GM18907 (cell line): ENCODE data around the gene COL11A2.
A peak's percentile ranks its signal among the peaks of the same experiment; 100 is the strongest.

ENCODE experiments used
- ATAC-seq: cut with Tn5 transposase; IDR thresholded peaks from one replicate; pipeline ENCODE4 v1.9.1; 2021; ENCODE audit warnings: mild to moderate bottlenecking, moderate library complexity; ENCODE audit not compliant: unreplicated experiment

The COL11A2 gene

DNA sequence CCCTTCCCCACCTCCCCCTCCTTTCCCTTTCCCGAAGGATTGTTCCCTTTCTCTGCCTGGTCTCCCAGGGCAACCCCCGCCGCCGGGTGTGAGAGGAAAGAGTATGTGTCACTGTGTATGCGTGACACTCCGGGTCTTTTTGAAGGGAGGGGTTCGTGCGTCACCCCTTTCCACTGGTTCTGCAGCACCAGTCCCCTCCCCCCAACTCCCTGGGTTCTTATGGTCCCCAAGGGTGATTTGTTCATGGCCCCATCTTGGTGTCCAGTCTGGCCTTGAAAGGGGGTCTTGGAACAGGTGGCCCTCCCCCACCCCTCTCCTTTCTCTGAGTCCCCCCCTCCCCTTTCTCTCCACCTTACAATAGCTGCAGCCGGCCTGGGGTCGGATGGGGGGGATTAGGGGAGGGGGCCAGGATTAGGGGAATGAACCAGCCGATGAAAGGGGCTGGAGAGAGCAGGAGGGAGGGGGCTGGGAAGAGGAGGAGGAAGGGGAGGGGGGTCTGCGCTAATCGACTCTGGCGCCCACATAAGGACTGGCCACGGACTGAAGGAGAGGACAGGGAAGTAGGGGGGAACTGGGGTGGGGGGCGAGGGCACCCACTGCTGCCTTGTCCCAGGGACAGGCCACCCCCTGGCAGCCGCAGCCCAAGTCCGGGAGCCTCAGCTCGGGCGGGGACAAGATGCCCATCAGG is 14.7 kb upstream of the COL11A2 start:
- ATAC-seq: no peak

GRCh38 chr6:33206027-33206863 is 14.0 kb upstream of the COL11A2 start:
- ATAC-seq: no peak

DNA sequence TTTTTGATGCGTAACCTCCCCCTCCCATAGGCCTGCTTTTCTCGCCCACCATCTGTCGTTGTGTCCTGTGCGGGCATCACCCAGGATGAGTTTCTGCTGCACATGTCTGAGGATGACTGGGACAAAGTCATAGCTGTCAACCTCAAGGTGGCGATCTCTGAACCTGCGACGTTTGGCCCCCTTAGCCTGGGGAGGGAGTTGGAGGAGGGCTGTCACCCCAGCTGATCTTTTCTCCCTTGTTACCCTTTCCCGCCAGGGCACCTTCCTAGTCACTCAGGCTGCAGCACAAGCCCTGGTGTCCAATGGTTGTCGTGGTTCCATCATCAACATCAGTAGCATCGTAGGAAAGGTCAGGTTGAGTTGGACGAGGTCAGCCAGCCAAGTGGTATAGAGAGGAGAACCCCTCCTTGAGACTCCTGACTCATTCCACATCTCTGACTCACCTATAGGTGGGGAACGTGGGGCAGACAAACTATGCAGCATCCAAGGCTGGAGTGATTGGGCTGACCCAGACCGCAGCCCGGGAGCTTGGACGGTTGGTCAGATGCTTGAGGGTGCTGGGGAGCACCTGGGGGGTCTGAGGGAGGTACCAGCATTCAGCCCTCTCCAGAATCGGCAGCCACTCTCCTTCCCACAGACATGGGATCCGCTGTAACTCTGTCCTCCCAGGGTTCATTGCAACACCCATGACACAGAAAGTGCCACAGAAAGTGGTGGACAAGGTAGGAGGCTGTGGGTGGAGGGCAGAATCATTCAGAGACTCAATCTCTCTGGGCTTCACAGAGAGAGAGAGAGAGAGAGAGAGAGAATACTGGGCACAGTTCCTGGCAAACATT is 13.1 kb upstream of the COL11A2 start:
- ATAC-seq: no peak

DNA sequence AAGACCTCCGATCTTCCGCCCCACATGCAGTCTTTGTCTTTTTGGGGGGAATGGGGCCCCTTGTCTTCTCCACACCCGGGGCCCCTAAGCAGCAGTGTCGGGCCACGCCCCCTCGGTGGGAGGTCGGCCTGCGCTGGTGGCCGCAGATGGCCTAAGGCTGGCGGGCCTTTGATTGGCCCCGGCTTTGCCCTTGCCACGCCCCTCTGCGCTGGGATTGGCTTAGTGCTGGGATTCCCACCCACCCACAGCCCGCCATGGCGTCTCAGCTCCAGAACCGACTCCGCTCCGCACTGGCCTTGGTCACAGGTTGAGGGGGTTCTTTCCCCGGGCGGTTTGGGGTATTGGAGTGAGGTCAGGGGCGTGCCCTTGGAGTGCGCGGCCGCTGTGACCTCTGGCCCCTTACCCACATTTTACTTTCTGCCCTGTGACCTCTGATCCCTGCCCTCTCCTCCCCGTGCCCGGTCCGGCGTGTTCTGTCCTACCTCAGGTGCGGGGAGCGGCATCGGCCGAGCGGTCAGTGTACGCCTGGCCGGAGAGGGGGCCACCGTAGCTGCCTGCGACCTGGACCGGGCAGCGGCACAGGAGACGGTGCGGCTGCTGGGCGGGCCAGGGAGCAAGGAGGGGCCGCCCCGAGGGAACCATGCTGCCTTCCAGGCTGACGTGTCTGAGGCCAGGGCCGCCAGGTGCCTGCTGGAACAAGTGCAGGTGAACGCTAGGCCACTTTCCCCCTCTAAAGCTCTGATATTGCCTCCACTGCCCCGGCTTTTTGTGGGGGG is 12.3 kb upstream of the COL11A2 start, which contains the start of gene HSD17B8:
Gene HSD17B8 (plus strand): TSS at position 241 of the 776 bp plus-strand sequence. CDS start 14 bp downstream, at position 255.
- ATAC-seq: peak; percentile 40

DNA sequence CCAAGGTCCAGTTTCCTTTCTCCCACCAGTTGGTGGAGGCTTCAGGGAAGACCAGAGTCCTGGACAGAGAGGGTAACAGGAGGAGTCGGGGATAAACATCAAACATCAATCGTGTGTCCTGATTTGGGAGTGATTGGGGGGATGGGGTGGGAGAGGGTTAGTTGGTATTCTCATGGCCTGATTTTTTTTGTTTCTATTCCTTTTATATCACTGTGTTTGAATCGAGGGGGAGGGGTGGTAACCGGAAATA is 11.8 kb upstream of the COL11A2 start:
- no peak for ATAC-seq

DNA sequence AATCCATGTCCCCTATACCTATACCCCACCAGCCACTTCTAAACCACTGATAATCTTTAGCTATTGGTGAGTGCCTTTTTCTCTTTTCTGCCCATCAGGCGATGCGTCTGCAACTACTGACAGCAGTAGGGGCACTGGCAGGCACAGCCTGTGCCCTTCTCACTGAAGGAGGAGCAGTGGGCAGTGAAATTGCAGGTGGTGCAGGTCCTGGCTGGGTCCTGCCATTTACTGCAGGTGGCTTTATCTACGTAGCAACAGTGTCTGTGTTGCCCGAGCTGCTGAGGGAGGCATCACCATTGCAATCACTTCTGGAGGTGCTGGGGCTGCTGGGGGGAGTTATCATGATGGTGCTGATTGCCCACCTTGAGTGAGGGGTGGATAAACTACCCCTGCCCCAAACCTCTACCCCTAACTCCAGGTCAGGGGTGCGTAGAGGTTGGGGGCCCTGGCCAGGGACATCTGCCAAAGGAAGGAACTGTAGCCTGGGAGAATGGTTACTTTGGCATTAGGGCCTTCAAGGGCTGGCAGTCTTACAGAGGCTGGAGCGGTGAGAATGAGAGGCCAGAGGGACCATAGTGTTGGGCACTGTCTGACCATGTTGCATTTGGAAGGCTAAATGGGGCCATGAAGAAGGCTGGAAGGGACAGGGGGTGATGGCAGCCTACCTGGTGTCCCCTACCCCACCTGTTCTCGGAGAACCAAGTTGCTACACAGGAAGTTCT is 11.3 kb upstream of the COL11A2 start:
- no peak for ATAC-seq

DNA sequence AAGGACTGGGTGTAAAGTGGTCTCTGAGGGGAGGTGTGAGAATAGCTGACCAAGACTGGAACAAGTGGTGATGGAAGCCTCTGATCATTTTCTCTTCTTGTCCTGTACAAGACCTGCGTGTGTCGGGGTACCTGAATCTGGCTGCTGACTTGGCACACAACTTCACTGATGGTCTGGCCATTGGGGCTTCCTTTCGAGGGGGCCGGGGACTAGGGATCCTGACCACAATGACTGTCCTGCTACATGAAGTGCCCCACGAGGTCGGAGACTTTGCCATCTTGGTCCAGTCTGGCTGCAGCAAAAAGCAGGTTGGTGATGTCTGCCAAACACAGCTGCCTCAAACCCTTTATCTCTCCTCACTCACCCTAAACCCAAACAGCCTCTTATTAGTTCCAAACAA is 10.5 kb upstream of the COL11A2 start:
- ATAC-seq: no peak

- no peak for ATAC-seq
Measured at GRCh38 chr6:33201935-33202334, 9.7 kb upstream of the COL11A2 start.

DNA sequence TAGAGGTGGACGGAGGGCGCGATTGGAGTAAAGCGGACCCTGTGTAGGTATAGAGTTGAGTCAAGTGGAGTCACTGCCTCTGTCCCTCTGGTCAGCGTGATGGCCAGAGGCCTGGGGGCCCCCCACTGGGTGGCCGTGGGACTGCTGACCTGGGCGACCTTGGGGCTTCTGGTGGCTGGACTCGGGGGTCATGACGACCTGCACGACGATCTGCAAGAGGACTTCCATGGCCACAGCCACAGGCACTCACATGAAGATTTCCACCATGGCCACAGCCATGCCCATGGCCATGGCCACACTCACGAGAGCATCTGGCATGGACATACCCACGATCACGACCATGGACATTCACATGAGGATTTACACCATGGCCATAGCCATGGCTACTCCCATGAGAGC is 8.9 kb upstream of the COL11A2 start:
- no peak for ATAC-seq

GRCh38 chr6:33200219-33201146 is 8.2 kb upstream of the COL11A2 start, which contains the start of the genes RXRB and SLC39A7:
TSS of gene RXRB (minus strand) at chr6:33200665. CDS start at chr6:33200476, 189 bp downstream.
TSS of gene SLC39A7 (plus strand) at chr6:33200867. CDS start at chr6:33201246, 379 bp downstream.
- ATAC-seq: peak; percentile 64

GRCh38 chr6:33199687-33200218 is 7.5 kb upstream of the COL11A2 start:
- ATAC-seq: peak; percentile 25

DNA sequence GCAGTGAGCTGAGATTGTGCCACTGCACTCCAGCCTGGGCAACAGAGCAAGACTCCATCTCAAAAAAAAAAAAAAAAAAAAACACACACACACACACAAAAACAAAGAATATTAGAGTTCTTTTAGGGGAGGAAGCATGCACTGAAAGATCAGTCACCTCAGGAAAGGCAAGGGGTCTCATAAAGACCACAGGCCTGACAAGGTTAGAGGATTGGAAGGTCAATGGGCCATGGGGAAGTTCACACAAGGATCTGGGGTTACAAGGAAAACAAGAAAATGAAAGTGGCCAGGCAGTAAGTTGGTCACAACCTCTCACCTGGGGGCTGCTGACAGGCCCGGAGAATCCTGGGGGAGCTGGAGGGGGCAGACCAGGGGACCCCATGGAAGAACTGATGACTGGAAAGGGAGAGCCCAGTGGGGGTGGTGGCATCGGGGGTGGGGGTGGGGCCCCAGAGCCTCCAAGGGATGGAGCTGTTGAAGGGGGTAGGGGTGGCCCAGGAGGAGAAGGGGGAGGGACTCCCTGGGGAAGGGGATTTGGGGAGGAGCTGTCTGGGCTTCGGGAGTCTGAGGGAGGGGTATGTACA is 6.7 kb upstream of the COL11A2 start:
- ATAC-seq: no peak

DNA sequence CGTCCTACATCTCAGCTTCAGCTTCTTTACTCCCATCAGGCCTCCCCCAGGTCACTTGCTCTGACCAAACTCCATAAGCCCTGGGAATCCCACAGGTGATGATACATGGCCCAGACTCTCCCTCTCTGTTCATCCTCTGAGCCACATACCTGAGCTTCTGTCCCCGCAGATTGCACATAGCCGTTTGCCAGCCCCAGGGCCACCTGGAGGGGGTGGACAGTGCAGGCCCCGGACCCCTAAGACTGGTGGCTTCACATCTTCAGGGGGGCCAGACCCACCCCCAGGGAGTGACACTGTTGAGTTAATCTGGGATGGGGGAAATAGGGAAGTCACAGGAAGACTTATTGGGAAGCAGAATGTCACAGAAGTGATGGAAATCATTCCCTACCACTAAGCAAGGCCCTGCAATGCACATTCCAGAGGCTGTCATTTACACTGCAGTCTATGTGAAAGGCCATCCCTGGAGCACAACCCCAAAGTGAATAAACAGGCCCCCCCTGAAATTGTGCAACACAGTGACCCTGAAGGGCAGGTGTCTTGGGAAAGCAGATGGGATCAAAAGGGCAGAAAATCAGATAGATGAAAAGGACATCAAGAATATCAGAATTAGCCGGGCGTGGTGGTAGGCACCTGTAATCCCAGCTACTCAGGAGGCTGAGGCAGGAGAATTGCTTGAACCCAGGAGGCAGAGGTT is 6.0 kb upstream of the COL11A2 start:
- ATAC-seq: no peak

DNA sequence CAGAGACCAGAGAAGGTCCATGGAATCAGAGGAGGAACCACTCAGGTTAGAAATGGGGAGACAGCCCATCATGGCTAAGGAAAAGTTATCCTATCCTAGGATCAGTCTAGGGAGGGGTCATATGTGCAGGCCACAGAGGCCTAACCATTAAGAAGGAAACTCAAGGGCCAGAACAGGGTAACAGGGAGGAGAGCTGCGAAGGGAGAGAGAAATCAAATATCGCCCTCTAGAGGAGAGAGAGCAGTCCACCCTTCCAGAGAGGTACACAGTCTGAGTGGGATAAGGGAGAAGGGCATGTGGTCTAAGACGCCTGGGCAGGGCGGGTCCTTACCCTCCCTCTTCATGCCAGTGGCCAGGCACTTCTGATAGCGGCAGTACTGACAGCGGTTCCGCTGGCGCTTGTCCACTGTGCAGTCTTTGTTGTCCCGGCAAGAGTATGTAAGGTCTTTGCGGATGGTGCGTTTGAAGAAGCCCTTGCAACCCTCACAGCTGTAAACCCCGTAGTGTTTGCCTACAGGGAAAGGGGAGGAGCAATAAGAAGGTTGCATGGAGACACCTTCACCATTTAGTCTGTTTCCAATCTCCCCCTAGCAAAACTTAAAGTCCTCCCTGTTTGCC is 5.3 kb upstream of the COL11A2 start:
- no peak for ATAC-seq

DNA sequence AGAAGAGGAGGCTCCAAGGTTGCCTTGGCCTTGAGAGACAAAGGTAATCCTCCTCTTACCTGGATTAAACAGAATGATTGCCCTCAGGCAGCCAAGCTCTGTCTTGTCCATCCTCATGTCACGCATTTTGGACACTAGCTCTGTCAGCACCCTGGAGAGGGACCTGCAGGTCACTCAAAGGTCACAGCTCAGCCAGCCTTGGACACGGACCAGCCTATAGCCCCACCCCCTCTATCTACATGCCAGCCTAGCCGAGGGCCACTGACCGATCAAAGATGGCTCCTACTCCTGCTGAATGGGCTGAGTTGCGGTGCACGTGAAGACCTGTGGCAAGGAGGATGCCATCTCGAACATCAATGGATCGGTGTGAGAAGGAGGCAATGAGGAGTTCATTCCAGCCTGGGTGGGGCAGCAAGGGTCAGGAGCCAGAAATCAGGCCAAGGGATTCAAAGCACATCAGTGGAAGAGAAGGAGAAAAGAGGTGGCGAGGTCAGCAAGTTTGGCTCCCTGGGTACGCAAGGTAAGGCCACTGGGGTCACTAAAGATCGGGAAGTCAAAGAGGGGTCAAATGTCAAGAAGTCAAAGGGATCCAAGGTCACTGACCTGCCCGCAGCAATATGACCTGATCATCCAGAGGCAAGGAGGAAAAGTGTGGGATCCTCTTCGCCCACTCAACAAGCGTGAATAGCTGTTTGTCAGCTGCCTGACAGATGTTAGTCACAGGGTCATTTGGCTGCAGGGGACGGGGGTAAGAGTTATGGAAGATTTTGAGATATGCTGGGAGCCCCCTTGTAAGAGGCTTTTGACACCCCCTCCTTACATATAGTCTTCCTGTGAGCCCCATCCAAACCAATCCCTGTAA is 3.3 kb upstream of the COL11A2 start:
- ATAC-seq: no peak

DNA sequence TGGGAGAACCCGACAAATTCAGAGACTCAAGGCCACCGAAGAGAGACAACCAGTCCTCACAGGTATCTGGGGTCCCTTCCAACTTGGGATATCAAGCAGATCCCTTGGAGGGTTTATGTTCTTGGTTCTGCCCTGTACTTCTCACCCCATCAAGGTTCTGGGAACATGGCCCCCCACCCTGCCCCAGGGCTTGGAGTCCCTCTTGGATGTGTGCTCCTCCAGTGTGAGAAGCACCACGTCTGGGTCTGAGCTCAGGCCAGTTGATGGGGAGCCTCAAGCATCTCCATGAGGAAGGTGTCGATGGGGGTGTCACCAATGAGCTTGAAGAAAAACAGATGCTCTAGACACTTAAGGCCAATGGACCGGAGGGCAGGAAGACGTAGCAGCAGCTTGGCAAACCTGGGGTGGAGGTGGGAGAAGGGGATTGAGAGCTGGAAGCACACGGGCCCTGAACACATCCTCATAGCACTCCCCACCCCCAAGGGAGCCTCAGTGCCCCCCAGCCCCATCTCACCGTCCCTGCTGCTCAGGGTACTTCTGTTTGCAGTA is 2.2 kb upstream of the COL11A2 start:
- no peak for ATAC-seq
